ENCODE results near the gene PLD3.
A peak's percentile ranks its signal among the peaks of the same experiment; 100 is the strongest.
"Not testable (repeated sequence)": the region's sequence is repeated elsewhere in the genome, so short reads cannot be mapped to it uniquely, and the experiment has no call there.

PLD3 gene

DNA sequence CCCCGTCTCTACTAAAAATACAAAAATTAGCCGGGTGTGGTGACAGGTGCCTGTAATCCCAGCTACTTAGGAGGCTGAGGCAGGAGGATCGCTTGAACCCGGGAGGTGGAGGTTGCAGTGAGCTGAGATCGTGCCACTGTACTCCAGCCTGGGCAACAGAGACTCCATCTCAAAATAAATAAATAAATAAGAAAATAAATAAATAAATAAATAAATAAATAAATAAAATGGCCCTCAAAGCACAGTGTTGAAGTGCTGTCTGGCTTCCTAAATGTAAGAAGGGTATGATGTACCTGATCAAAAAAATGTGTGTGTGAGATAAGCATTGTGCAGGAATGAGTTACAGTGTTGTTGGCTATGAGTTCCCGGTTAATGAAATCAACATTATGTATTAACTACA lies 15.4 kb upstream of the PLD3 start:
- not testable (repeated sequence) for DNase-seq (ENCODE audit: low read depth, low spot score)

DNA sequence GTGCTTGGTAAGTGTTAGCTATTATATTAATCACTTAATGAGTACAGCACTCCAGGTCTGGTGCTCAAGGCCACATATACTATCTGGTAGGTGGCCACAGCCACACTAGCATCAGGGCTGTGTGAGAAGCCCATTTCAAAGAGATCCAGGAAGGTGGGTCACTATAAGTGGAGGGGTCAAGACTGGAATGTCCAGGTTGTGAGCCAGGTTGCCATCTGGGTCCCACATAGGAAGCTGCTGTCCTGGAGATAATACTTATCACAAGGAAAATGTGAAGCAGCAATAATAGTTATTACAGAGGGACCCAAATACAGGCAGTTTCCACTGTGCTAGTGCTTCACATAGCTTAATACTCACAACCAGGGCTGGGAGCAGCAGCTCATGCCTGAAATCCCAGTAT lies 13.4 kb upstream of the PLD3 start:
- DNase-seq (ENCODE audit: low read depth, low spot score) = no peak

DNA sequence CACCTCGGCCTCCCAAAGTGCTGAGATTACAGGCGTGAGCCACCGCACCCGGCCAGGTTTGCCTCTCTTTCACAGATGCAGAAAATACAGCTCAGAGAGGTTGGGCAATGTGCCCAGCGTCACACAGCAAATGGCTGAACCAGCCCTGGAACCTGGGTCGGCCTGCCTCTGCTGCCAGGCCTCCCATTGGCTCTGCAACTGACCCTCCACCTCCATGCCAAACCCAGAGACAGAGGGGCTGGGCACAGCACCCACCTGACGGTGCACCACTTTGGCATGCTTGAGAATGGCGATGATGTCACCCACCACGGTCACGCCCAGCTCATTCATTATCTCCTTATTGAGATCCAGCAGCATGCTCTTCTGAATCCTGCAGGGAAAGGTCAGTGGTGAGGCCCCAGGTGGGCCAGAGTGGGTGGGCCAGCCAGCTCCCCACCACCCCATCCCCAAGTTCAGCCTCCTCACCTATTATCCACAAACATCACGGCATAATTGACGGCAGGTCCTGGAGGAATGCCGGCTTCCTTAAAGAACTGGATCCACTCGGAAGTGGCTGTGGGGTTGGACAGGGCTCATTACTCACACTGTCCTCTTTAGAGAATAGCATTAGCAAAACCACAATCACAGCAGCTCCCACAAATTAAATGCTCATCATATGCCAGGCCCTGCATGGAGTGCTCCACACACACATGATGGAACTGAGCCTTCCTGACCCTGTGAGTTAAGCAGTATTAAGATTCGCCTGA lies 12.5 kb upstream of the PLD3 start:
- peak; percentile 60 for DNase-seq (ENCODE audit: low read depth, low spot score)

DNA sequence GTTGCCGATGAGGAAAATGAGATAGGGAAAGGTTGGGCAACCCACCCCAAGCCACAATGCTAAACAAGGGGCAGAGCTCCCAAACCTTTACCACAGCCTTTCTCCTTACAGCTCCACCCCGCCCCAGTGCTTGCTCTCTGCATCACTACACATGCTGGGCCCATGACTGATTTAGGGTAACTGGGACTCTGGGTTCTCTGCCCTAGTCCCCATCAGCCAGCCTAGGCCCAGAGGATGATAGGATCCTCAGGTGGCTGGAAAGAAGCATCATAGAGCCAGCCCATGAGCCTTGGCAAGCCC lies 11.9 kb upstream of the PLD3 start:
- no peak for DNase-seq (ENCODE audit: low read depth, low spot score)

DNA sequence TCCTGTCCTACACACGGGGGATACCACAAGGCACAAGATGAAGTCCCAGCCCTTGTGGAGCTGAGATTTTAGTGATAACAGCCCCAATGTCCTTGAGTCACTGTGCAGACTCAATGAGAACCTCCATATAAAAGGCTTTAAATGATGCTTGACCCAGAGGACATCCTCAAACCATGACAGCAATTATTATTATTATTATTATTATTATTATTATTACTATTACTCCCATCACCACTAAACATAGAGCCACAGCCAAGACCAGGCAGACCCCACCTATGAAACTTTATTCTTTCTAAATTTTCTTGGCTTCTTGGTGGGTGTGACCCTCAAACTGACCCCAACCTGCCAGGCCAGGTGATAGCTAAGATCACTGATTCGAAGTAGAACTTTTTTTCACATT lies 11.4 kb upstream of the PLD3 start:
- no peak for DNase-seq (ENCODE audit: low read depth, low spot score)

DNA sequence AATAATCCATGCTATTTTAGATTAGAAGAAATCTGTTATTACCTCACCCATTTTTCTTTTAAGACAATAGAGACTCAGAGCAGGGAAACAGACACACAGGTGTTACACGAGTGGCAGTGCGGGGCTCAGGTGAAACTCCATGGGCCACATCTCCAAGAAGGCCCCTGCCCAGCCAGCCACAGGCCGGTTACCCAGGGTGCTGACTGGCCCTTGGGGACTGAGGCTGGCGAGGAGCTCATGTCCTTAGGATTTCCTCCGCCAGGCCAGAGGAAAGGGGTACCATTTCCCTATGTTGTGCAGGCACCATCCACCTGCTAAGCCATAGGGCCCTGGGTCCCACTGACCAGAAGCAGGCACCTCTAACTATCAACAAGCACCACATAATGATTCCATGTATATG lies 10.9 kb upstream of the PLD3 start:
- no peak for DNase-seq (ENCODE audit: low read depth, low spot score)

DNA sequence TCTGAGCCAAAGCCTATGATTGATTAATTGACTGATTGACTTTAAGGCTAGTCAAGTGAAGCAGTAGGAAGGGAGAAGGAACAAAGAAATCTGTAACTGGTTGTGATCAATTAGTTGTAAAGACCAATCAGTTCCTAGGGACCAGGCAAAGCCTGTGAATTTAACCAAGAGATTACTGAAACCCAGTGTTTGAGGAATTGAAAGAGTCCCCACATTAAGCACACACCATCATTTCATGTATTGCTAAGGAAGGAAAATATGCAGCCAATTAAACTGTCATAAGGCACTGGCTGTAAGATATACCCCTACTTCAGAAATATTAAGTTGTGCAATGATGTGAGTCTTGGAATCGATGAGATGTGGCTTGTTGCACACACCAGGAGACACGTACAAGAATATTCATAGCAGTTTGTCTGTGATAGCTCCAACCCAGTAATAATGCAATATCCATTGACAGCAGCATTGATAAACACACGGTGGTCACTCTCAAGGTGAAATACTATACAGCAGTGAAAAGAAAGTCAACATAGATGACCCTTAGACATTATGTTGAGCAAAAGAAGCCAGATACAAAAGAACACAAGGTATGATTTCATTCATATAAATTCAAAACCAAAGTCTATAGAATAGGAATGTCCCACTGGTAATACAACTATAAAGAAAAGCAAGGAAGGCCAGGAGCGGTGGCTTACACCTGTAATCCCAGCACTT lies 9.3 kb upstream of the PLD3 start:
- DNase-seq (ENCODE audit: low read depth, low spot score) = no peak

DNA sequence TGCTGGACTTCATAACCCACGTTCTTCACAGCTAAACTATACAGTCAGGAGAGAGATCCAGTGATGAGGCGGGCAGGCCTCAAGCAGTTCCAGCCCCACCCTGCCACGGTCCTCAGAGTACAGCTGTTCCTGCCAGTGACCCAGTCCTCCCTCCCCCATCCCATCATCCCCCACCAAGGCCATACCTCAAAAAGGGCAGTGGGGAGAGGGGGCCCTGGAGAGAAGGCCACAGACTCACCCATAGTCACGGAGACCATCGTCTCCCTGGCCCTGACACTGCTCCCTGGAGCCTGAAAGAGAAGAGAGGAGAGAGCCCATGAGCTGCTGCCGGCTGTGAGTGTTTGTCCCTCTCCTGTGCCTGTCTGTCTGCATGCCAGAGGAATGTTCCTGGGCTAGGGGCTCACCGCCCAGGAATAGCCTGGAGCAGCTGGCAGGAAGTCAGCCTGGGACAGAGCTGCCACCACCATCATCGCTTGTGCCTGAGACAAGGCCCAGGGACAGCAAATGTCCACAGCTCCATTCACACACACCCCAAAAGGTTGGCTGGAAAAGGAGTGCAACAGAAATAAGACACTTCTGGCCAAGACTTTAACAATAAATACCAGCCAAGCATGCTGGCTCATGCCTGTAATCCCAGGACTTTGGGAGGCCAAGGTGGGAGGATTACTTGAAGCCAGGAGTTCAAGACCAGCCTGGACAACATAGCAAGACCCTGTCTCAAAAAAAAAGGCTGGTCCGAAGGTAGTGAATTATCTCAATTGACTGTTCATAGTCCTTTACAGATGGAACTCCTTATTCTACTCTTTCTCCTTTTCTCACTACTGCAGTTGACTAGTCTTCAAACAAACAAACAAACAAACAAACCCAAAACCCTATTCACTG lies 6.7 kb upstream of the PLD3 start:
- peak; percentile 64 for DNase-seq (ENCODE audit: low read depth, low spot score)

DNA sequence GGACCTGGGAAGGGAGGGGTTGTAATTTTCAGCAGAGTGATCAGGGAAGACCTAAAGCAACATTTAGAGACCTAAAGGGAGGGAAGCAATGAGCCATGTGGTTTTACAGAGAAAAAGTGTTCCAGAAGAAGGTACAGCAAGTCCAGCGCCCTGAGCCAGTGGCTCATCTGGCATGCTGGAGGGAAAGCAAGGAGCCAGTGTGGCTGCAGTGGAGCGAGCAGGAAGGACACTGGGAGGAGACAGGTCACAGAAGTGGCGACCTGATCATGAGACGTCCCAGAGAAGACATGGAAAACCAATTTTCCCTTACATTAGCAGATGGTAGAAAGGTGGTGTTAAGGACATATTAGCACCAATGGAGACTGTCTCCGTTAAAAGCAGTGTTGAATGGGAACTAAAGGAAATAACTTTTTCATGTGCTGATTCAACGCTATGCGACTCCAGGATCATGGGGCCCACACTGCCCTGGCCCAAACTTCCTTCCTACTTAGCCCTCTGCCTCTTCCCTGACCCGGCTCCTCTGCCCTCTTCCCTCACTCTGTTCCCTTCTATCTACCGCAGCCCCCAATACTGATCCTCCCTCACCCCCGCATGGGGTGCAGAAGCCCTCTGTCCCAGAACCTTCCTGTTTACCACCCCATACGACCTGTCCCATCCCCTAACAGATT lies 5.7 kb upstream of the PLD3 start:
- no peak for DNase-seq (ENCODE audit: low read depth, low spot score)

DNA sequence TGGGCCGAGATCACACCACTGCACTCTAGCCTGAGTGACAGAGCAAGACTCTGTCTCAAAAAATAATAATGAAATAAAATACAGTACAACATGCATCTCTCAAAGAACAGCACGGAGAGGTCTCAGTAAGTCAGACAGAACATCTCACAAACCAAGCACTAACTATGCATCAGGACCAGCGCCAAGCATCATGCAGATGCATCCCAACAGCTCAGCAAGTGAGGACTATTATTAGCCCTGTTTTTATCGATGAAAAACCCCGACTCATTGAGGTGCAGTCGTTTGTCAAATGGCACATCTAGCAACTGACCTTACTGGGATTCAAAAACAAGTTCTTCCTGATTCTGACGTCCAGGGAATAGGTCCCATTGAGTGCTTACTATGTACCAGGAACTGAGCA lies 4.1 kb upstream of the PLD3 start:
- DNase-seq (ENCODE audit: low read depth, low spot score) = no peak

DNA sequence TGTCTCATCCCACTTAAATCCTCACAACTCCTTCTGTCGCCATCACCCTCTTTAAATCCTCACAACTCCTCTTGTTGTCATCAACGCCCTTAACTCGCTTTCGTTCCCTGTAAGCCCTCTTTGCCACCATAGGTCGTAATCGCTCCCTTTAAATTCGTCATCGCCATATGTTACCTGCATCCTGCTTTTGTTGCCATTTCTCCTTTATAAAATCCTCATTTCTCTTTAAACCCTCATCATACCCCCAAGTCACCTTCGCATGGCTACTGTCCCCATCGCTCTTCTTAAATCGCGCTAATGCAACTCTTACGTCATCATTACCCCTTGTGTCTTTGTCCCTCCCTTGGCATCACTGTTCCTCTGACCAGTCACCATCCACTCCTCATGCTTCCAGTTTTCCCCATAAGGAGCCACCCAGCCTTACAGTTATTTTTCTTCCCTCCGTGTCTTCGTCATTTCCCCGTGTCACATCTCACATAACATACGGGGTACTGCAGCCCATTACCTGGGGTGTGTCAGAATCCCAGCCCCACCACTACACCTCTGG lies 539 bp downstream of the PLD3 start:
- peak; percentile 62 for DNase-seq (ENCODE audit: low read depth, low spot score)

DNA sequence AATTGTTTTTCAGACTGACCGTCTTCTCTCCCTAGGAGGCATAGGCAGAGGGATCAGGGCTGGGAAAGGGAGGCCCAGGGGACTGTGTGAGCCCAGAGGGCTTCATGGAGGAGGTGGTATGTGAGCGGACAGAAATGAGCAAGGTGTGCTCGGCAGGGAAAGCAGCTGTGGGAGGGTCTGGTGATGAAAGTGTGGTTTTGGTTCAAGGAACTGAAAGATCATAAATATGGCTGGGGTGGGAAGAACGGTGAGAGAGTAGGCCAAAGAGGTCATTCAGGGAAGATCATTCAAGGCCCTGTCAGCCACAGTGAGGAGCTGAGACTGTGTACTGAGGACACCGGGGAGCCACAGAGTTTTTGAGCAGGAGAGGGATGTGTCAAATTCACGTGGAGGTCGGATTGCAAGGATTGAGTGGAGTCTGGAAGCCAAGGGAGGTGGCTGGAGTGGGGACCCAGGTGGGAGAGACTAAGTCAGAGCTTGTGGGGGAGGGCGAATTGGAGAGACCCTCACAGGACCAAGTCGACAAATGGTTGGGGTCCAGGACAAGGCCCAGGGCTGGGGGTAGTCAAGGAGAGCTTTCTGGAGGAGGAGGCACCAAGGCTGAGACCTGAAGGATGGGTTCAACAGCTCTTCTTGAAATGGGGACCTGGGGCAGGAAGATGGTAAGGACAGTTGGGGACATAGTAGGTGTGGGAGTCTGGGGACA lies 7.6 kb downstream of the PLD3 start:
- no peak for DNase-seq (ENCODE audit: low read depth, low spot score)

DNA sequence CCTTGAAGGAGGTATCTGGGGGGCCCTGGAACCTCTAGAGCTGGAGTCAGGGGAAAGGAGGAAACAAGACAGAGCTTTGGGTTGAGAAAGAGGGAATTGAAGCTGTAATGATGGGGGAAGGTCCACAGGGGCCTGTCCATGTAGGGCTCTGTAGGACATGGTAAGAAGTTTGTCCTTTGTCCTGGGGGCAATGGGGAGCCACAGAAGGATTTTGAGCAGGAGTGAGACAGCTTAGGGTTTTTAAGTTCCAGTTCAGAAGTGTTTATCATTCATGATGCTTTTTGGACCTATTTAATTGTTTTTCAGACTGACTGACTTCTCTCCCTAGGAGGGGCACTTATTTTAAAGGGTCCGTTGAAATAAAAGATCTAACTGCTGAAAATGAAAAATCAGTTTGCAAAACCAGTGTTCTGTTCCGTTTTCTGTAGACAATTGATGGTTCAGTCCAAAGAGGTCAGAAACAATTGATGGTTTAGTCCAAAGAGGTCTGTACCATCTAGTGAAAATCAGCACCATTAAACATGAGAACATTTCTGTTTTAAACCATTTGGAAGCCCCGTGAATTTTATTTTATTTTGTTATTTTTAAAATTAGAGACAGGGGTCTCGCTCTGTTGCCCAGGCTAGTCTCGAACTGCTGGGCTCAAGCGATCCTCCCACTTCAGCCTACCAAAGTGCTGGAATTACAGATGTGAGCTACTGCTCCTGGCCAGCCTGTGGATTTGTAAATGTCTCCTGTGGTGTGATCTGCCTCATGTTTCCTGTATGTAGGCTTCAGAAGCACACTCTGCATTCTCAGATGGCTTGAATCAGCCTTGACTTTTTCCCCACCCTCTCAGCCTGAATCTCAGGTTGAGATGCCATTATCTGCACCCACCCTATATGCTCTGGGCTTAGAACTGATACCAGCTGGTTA lies 8.4 kb downstream of the PLD3 start:
- DNase-seq (ENCODE audit: low read depth, low spot score) = no peak

DNA sequence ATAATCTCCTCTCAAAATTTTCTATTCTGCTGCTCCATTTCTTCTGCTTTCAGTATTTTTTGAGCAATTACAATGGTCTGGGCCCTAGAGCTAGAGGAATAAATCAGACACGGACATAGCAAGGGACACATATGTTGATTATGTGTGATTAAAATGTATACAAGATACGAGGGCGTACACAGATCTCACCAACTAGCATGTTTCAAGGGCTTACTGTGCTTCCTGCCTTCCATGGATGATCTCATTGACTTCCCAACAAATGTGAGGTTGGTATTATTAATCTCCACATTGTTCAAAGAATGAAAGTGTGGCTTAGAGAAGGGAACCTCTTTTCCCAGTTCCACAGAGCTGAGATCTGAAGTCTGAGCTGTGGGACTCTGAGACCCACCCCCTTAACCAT lies 9.1 kb downstream of the PLD3 start:
- DNase-seq (ENCODE audit: low read depth, low spot score) = no peak

DNA sequence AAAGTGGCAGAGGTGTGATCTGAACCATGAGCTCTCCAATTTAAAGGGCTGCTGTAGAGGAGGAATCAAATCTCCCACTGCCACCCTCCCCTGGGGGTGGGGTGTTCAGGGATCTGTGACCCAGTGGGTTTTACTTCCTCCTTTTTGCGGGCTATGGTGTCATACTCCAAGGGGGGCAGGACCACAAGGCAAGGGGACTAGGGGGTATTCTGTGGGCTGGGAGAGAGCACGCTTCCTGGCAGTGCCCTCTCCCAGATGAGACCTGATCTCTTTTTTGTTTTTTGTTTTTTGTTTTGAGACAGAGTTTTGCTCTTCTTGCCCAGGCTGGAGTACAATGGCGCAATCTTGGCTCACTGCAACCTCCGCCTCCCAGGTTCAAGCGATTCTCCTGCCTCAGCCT lies 10.3 kb downstream of the PLD3 start:
- no peak for DNase-seq (ENCODE audit: low read depth, low spot score)

DNA sequence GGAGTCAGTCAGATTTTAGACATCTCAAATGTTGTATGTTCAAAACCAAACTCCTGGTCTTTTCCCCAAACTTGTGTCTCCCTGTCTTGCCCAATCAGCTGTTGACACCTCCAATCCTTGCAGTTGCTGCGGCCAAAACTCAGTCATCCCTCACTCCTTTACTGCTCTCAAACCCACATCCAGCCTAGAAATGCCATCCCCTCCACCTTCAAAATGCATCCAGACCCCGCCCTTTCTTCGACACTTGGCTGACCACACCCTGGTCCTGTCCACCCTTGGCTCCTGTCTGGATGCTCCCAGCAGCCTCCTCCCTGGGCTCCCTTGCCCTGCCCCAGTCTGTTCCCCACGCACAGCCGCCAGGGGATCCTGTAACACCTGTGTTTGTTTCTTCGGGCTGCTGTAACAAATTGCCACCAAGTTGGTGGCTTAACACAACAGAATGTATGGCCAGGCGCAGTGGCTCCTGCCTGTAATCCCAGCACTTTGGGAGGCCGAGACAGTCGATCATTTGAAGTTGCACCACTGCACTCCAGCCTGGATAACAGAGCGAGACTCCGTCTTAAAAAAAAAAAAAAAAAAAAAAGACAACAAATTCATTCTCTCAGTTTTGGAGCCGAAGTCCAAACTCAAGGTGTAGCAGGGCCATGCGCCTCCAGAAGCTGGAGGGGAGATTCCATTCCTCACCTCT lies 11.7 kb downstream of the PLD3 start:
- DNase-seq (ENCODE audit: low read depth, low spot score) = no peak

DNA sequence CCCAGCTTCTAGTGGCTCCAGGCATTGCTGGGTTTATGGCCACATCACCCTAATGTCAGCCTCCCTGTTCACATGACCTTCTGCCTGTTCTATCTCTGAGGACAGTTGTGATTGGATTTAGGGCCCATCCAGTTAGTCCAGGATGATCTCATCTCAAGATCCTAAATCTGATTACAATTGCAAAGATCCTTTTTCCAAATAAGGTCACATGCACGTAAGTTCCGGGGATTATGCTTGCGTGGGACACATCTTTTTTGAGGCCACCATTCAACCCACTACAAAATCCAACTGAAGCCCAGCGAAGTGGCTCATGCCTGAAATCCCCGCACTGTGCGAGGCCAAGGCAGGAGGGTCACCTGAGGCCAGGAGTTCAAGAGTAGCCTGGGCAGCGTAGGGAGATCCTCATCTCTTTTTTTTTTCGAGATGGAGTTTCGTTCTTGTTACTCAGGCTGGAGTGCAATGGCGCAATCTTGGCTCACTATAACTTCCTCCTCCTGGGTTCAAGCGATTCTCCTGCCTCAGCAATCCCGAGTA lies 12.3 kb downstream of the PLD3 start:
- no peak for DNase-seq (ENCODE audit: low read depth, low spot score)

DNA sequence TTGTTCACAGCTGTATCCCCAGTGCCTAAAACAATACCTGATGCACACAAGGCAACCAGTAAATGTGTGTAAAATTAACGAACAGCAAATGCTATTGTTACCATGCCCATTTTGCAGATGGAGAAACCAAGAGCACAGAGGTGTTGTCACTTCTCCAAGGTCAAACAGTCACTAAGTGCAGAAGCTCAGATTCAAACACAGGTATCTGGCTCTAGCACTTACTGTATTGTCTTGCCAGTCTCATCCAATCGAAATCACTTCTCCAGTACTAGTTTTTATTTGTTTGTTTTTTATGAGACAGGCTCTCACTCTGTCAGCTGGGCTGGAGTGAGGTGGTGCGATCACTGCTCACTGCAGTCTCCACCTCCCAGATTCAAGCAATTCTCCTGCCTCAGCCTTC lies 13.7 kb downstream of the PLD3 start:
- DNase-seq (ENCODE audit: low read depth, low spot score) = no peak

DNA sequence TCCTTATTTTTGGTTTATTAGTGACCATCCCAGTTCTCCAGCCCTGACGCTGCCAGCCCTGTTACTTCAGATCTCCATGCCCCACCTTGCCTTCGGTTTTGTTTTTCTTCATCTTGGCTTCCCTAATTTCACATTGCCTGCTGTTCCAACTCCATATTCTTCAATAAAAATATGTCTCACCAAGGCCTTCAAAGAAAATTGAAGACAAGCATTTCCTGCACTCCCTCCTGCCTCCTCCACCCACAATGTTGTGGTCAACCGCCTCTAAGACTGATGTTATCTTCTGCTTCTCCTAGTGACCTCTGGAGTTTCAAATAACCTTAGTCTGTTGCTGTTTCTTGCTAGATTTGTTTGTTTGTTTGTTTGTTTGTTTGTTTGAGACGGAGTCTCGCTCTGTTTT lies 14.6 kb downstream of the PLD3 start:
- no peak for DNase-seq (ENCODE audit: low read depth, low spot score)

Data from astrocyte of the hippocampus (primary cell).